HG03280 (cell line): Measurements from ENCODE around the gene FAM193B.
"Not testable (repeated sequence)": the region's sequence is repeated elsewhere in the genome, so short reads cannot be mapped to it uniquely, and the experiment has no call there.

Source experiments
- ATAC-seq: cut with Tn5 transposase; IDR thresholded peaks from one replicate; pipeline ENCODE4 v1.9.1; 2021; ENCODE audit warnings: mild to moderate bottlenecking, moderate library complexity; ENCODE audit not compliant: unreplicated experiment

The FAM193B gene

GRCh38 chr5:177490311-177490991 is 63.9 kb downstream of the FAM193B start:
- ATAC-seq, result no peak

DNA sequence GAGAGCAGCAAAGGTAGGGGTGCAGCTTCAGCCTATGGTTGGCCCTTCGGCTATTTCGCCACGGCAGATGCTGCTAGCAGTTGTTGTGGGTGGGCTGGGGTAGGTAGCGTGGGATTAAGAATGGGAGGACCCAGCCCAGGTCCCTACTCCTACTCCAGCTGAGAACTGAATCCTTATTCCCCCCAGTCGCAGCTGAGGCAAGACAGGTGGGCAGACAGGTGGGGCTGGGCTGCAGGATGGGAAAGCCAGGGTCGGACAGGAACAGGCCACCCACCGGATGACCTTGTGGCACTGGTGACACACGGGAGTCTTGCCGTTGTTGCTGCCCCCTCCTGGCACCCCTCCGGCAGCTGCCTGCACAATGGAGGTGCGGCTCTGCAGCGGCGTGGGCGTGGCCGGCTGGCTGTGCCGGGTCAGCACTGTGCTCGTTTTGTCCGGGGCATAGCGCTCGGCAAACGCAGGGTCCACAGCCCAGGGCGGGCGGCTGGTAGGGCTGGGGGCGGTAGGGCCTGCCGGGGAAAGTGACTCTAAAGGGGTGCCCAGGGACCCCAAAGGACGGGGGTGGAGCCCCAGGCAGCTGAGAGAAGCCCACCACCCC is 65.1 kb downstream of the FAM193B start:
- ATAC-seq, result no peak

GRCh38 chr5:177487975-177488374 is 66.4 kb downstream of the FAM193B start:
- no peak for ATAC-seq

DNA sequence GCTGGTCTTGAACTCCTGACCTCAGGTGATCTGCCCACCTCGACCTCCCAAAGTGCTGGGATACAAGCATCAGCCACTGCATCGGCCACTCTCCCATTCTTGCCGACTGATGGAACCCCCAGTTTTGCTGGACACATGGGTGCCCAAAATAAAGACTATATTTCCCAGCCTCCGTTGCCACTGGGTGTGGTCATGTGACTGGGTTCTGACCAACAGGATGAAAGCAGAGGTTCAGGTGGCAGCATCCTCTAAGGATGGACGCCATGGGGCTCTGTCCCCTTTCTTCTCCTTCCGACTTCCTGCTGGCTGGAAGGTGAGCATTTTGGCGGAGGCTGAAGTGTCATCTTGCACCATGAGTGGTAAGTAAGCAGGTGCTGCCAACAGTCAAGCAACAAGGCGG is 67.2 kb downstream of the FAM193B start:
- no peak for ATAC-seq

- ATAC-seq, result no peak
Measured at GRCh38 chr5:177486256-177486655, 68.1 kb downstream of the FAM193B start.

DNA sequence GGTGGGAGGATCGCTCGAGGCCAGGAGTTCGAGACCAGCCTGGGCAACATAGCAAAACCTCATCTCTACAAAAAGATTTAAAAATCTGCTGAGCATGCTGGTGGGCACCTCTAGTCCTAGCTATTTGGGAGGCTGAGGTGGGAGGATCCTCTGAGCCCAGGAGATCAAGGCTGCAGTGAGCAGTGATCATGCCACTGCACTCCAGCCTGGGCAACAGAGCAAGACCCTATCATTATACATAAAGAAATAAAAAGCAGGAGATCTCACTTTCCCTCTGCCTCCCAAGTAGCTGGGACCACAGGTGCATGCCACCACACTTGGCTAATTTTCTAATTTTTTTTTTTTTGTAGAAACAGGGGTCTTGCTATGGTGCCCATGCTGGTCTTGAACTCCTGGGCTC is 68.6 kb downstream of the FAM193B start:
- not testable (repeated sequence) for ATAC-seq

DNA sequence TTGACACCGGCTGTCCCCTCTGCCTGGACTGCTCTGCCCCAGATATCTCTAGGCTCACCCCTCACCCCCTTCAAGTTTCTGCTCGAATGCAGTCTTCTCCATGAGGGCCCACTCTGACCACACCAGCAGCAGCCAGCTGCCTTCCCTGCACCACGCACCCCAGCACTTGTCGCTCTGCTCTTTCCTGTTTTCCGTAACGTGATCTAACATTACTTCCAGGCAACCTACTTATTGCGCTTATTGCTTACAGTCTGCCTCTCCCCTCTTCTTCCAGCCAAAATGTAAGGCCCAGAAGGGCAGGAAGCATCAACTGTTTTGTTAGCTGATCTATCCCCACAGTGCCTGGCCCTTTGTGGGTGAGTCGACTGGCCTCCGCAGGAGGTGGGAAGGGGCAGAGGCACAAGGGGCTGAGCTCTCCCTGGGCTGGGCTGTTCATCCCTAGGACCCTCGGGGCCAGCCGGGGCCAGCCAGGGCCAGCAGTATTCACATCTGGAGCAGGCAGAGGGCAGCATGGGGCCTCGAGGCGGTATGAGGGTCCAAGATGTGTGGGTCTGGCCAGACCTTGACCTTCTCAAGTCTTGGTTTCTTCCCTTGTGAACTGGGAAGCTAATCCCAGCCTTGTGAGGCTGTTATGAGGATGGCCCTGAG is 69.3 kb downstream of the FAM193B start:
- ATAC-seq, result no peak

- no peak for ATAC-seq
Measured at GRCh38 chr5:177483994-177484901, 70.1 kb downstream of the FAM193B start.

- ATAC-seq, result no peak
Measured at GRCh38 chr5:177483042-177483441, 71.3 kb downstream of the FAM193B start.

GRCh38 chr5:177482359-177482795 is 72.0 kb downstream of the FAM193B start:
- ATAC-seq, result no peak

DNA sequence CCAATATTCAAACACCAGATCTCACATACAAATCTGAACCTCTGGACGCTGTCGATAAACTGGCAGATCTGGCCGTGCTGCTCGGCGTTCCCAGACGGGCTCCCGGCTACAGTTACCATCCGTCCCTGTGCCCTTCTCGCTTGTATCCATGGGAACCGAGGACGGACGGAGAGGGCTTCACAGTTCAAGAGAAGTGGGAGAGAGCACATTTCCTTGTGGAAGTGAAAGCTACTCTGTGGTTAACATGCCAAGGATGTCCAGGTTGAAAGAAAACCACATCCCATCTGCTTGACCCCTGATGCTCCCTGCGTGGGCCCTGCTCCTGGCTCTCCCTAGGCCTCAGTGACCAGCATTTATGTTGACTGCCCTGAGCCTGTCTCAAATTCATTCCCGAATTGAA is 74.6 kb downstream of the FAM193B start:
- ATAC-seq, result no peak

- ATAC-seq, result no peak
Measured at GRCh38 chr5:177478711-177479646, 75.4 kb downstream of the FAM193B start.

GRCh38 chr5:177477701-177478477 is 76.5 kb downstream of the FAM193B start:
- no peak for ATAC-seq

- no peak for ATAC-seq
Measured at GRCh38 chr5:177476531-177477233, 77.7 kb downstream of the FAM193B start.

- ATAC-seq, result no peak
Measured at GRCh38 chr5:177475563-177476427, 78.6 kb downstream of the FAM193B start.

DNA sequence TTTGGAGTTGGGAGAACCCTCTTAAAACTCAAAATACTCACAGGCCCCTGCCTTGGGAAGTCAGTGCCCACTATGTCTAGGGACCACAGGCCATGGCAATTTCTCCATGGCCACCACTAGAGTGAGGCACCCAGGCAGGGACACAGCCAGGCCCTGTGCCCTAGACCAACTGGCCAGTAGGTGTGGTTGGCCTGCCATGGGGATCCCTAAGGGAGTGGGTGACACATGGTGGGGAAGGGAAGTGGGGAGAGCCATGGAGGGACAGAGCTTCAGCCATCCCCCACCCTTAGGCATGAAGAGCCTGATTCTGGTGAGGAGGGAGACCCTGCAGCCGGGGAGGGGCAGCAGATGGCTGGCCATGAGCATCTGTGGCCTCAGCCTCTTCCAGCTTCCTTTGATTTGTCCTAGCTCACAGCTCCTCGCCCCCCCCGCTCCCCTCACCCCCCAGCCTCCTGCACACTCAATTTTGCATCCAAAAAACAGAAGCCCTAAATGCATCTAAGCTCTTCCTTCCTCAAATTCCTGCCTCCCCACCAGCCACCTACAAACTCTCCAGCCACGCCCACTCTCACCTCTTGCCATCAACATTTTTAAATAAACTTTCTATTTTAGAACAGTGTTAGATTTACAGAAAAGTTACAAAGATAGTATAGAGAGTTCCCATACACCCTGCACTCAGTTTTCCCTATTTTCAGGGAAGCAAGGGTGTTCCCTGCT is 79.4 kb downstream of the FAM193B start:
- ATAC-seq, result no peak

DNA sequence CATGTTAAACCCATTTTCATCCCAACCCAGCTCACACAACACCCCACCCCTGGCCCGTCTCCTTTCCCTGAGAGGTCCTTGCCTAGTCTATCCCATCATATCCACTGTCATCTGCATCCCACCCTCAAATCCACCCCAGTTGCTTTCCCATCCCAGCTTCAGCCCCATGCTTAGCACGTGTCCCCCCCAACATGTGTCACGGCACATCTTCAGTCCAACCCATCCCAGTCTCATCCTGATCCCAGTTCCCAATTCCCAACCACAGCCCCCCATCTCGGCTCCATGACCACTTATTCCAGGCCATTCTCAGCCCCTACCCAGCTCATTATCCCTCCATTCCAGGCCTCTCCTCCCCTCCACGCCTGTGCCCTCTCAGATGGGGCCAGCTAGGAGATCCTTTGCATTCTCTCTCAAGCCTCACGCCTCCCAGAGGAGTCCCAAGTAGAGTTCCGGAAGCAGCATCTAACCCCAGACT is 80.3 kb downstream of the FAM193B start:
- ATAC-seq, result no peak
